ENCODE data around the gene SIRT2.

GRCh38 chr19:38845374-38846024, 53.9 kb downstream of the SIRT2 start:
- no peak for TF ChIP-seq NFRKB (IDR thresholded peaks at IDR 0.05)
- no peak for TF ChIP-seq SP1 (IDR thresholded peaks at IDR 0.05)
- no peak for TF ChIP-seq BHLHE40 (IDR thresholded peaks at IDR 0.05; ENCODE audit: borderline replicate concordance)
- no peak for TF ChIP-seq PKNOX1 (IDR thresholded peaks at IDR 0.05)
- no peak for TF ChIP-seq ELF4 (IDR thresholded peaks at IDR 0.05)
- no peak for TF ChIP-seq HDGF (IDR thresholded peaks at IDR 0.05; ENCODE audit: borderline replicate concordance)
- no peak for TF ChIP-seq LEF1 (IDR thresholded peaks at IDR 0.05; ENCODE audit: borderline replicate concordance)
- TF ChIP-seq FOXA1 (IDR thresholded peaks at IDR 0.05), result no peak
- TF ChIP-seq L3MBTL2 (conservative IDR thresholded peaks at IDR 0.05), result no peak
- no peak for TF ChIP-seq ARNT (IDR thresholded peaks at IDR 0.05)

Data from HEK293T (cell line).